ENCODE measurements around the gene SNX14.
"Not testable (repeated sequence)": the region's sequence is repeated elsewhere in the genome, so short reads cannot be mapped to it uniquely, and the experiment has no call there.

SNX14 gene

DNA sequence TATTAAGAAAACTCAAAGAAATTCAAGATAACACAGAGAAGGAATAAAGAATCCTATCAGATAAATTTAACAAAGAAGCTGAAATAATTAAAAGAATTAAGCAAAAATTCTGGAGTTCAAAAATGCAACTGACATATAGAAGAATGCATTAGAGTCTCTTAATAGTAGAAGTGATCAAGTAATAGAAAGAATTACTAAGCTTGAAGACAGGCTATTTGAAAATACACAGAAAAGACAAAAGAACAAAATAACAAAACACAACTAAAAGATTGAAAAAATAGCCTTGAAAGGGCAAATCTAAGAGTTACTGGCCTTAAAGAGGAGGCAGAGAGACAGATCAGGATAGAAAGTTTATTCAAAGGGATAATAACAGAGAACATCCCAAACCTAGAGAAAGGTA lies 12.1 kb downstream of the SNX14 start:
- no peak for DNase-seq

DNA sequence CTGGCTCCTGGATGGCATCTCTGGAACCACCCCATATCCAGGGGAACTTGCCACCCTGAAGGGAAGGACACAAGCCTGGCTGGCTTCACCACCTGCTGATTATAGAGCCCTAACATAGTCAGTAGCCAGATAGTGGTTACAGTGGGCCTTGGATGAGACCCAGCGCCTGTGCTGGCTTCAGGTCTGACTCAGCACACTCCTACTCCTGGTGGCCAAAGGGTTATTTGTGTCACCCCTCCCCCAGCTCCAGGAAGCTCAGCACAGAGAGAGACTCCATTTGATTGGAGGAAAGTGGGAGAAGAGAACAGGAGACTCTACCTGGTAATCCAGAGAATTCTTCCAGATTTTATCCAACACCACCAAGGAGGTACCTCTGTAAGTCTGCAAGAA lies 12.8 kb downstream of the SNX14 start:
- DNase-seq: no peak

DNA sequence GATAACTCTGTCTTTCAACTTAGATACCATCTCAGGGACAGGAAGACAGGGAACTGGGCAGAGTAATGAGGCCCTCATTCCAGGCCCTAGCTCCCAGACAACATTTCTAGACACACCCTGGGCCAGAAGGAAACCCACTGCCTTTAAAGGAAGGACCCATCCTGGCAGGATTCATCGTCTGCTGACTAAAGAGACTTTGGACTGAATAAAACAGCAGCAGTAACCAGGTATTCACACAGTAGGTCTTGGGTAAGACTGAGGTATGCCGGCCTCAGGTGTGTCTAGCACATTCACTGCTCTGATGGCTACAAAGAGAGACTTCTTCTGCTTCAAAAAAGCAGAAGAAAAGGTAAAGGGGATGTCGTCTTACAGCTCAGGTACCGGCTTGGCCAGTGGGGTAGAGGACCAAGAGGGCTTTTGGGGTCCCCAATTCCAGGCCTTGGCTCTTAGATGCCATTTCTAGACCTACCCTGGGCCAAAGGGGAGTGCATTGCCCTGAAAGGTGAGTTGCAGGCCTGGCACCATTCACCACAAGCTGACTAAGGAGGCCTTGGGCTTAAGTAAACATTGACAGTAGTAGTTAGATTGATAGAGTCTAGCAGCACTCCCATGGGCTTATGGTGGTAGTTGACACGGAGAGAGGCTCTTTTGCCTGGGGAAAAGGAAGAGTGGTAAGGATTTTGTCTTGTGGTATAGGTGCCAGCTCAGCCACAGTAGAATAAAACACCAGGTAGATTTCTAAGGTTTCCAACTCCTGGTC lies 13.4 kb downstream of the SNX14 start:
- DNase-seq: no peak

DNA sequence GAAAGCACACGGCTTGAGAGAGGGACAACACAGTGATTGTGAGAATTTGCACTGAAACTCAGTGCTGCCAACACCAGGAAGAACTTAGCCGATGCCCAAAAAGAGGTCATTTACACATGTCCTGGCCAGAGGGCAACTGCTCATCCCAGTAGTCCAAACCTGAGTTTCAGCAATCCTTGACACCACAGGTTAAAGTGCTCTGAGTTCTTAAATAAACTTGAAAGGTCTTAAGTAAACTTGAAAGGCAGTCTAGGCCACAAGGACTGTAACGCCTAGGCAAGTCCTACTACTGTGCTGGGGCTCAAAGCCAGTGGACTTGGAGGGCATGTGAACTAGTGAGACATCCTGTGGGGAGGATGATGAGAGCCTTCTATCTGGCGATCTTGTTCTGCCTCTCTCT lies 14.1 kb downstream of the SNX14 start:
- DNase-seq: no peak

DNA sequence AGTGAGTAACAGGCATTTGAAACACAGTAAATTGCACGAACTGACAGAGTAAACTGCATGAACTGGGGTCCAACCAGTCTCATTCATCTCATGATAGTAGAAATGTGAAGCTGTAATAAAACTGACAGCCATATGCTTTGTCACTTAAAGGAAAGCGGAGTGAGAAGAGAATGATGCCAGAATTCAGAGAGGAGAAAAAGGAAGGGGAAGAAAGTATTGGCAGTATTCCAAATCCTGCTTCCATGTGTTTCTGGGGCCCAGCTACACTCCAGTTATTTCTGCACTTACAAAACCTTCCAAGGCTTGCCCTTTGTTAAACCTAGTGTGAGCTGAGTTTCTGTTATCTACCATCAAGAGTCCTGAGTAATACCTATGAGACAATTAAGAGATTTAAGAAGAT lies 17.2 kb downstream of the SNX14 start:
- no peak for DNase-seq

DNA sequence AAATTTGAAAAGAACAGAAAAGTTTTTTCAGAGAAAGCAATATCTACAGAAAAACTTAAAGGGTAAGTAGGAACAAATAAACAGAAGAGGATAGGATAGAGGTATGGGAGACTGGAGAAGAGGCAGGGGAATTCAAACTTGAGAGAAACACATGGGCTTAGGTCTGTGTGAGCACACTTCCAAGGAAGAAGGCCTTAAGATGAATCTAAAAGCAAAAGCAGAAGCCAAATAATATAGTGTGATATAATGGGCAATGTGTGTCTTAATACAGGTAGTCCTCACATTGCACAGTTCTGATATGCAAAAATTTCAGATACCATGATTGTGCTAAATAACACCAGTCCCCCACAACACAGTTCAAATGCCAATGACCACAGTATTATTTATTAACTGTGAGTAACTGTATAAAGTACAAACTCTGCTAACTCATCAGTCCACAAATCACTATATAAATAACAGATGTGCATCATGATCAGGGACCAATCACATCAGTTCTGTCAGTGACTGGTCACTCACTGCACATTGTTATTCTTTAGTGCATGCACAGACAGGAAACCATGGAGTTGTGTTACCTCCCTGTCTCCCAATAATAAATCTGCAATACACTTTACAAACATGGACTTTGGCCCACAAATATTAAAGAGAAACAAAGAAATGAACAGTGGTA lies 18.6 kb downstream of the SNX14 start:
- DNase-seq: no peak

DNA sequence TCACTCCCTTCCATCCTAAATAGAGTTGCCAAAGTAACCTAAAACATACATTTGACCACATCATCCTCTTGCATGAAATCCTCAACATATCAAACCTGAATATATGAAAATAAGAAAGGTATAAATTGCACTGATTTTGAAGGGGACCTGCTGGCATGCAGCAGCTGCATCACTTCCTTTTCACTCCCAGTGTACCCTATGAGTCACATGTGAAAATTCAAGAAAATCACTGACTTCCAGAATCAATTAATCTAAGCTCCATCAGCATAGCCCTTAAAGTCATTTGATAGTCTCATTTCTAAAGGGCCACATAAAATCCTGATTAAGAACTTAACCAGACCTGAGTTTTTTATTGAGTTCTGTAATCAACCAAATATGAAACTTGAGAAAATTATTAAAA lies 24.3 kb downstream of the SNX14 start:
- DNase-seq: no peak

DNA sequence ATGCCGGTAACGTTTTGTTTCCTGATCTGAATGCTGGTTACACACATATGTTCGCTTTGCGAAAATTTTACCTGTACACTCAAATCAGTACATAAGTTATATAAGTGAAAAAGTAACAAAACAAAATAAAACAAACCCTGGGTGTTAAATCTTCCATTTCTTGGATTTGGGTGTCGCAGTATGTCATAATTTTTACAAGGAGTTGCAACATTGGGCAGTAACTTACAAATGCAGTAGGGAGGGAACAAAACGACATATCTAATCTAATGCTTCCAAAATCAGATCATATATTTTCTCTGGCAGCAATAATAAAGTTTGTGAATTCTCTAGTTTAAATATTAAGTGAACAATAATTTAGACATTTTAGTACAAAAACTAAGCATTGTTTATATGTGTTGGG lies 25.2 kb downstream of the SNX14 start:
- no peak for DNase-seq

DNA sequence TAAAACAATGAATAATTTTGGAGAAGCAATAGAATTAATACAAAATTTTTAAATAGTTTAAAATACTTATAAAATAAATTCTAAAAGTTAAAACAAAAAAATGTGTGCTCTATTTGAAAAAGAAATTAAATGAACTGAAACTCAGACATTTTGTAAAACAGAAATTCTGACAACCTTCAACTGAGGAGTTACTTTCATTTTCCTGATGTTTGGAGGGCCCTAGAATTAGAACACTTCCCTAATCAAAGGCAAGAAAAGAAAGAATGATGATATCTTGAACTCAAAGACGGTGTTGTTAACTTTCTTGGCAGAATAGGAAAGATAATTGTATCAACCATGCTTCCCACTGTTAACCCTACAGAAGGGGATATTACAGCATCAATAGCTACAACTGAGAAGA lies 27.9 kb downstream of the SNX14 start:
- no peak for DNase-seq

DNA sequence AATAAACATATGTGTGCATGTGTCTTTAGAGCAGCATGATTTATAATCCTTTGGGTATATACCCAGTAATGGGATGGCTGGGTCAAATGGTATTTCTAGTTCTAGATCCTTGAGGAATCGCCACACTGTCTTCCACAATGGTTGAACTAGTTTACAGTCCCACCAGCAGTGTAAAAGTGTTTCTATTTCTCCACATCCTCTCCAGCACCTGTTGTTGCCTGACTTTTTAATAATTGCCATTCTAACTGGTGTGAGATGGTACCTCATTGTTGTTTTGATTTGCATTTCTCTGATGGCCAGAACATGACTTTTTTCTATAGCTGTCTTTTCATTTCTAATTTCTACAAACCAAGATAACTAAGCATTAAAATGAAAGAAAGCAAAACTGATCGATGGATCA lies 29.4 kb downstream of the SNX14 start:
- not testable (repeated sequence) for DNase-seq

DNA sequence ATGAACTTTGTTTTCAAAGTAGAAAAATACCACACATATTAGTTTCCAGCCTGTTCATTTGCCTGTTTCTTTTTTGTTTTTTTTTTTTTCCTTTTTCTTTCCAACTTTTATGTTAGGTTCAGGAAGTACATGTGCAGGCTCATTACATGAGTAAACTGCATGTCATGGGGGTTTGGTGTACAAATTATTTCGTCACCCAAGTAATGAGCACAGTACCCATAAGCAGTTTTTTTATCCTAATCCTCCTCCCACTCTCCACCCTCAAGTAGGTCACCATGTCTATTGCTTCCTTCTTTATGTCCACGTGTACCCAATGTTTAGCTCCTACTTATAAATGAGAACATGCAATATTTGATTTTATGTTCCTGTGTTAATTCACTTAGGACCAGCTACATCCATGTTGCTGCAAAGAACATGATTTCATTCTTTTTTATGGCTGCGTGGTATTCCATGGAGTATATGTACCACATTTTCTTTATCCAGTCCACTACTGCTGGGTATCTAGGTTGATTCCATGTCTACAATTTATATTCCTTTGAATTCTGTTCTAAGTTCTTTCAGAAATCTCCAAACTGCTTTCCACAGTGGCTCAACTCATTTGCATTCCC lies 31.8 kb downstream of the SNX14 start:
- DNase-seq: no peak

DNA sequence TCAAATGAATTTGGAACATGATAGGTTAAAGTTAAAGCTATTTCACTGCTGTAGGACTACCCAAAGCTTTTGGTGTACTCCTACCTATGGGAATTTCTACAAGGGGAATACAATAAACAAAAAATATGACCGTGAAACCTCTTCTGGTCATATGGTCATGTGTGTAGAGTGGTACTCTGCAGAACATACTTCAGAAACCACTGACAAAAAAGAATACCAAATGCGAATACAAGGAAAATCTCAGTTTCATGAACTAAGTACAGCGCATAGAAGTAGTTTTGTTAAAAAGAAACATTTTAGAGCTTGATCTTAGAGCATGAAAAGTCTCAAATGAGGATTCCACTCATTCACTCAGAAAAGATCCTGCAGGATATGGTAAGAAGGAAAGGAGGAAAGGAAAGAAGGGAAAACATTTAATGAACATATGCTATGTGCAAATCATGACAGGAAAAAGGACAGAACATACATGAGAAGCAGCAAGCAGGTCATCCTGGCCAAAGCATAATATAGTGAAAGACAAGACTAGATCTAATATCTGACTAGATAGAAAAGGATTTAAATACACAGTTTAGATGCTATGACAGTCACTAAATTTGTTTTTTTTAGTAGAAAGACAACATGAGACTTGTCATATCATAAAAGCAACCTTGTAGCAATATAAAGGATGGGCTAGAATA lies 36.5 kb downstream of the SNX14 start:
- no peak for DNase-seq

DNA sequence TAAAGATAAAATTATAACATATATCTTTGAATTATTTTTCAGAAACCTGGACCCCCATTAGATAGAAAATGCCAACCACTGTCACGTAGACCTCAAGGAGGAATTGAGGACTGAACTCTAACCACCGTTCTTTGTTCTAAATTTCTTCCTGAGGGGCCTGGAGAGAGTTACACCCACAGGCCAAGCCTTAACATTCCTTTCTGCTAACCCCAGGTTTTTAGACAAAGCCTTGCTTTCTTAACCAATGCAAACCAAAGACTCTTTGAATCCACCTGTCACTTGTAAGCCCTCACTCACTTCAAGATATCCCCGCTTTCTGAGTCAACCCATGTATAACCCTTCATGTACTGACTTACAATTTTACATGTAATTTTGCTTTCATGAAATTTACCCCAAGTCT lies 41.0 kb downstream of the SNX14 start:
- DNase-seq: no peak

DNA sequence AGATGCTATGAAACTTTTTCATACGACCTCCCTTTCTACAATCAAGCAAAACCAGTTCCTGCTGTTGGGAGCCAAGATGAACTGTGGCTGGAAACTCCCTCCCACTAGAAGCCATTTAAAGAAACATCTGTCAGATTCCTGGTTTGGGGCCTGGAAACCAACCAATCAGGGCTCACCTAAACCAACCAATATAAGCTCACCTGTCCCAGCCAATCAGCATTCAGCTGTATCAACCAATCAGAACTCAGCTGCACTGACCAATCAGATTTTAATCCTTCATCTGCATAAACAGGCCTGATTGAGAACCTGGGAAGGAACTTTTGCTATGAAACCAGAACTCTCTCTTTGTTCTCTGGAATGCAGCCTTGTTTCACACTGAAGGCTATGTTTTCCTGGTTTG lies 42.4 kb downstream of the SNX14 start:
- DNase-seq: no peak

DNA sequence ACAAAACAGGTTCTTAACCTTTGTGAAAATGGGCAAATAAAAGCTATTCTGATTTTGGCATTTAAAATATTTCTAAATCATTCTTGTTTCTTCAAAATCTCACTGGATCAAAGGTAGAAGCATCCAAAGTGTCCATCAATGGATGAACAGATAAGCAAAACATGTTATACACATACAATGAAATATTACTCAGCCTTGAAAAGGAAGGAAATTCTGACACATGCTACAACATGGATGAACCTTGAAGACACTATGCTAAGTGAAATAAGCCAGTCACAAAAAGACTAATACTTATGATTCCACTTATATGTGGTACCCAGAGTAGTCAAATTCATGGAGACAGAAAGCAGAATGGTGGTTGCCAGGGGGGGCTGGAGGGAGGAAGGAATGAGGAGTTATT lies 45.9 kb downstream of the SNX14 start:
- no peak for DNase-seq

DNA sequence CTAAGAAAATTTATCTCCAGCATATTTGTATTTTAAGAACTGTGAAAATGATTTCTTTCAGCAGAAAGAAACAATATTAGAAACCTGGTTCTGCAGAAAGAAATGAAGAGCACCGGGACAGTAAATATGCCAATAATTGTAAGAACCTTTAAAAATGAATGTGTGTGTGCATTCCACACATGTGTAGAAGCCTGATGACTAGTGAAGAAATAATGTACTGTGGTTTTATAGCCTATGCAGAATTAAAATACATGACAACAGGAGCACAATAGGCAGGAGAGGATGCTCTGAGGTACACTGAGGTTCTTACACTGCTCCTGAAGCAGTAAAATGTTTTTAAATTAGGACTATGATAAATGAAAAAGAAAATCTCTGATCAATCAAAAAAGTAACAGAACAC lies 48.9 kb downstream of the SNX14 start:
- DNase-seq: no peak

DNA sequence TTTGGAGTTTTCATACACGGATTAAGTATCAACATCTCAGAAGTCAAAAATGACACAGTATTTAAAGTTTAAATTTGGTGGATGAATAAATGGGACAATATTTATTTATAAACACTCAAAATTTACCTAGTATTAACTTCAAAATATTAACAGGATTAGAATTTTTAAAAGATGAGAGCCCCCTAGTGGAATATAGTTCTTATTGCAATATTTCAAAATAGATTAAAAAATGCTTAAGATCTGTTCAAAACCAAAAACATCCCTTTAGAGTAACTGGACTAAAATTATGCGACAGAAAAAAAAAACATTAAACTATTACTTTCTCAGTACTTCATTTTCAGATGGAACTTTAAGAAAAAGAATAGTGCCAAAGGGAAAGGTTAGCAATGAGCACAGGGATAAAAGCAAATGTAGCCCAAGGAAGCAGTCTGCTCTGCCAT lies 56.6 kb downstream of the SNX14 start:
- no peak for DNase-seq

DNA sequence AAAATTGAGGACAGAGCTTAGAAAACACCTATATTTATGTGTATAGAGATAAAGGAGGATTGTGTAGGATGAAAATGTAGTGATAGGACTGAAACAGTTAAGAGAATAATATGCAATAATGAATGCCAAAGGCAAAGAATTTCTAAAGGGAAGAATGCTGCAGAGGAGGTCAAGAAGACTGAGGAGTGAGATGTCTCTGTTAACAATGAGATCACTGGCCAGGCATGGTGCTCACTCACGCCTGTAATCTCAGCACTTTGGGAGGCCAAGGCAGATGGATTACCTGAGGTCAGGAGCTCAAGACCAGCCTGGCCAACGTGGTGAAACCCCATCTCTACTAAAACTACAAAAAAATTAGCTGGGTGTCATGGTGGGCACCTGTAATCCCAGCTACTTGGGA lies 69.4 kb downstream of the SNX14 start:
- not testable (repeated sequence) for DNase-seq

DNA sequence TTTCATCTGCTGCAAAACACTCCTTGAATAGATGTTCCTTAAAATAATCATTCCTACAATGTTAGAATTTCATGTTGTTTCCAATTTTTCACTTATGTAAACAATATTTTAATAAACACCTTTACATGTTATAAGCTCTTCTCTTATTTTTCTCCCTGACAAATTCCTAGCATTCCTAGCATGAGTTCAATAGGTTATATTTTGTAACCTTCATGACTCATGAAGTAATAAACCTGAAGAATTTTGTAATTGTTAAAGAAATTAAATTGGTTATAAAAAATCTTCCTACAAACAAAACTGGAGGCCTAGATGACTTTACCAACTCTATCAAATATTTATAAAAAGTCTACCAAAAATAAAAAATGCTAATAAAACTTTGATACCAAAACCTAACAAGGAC lies 77.5 kb downstream of the SNX14 start:
- no peak for DNase-seq

DNA sequence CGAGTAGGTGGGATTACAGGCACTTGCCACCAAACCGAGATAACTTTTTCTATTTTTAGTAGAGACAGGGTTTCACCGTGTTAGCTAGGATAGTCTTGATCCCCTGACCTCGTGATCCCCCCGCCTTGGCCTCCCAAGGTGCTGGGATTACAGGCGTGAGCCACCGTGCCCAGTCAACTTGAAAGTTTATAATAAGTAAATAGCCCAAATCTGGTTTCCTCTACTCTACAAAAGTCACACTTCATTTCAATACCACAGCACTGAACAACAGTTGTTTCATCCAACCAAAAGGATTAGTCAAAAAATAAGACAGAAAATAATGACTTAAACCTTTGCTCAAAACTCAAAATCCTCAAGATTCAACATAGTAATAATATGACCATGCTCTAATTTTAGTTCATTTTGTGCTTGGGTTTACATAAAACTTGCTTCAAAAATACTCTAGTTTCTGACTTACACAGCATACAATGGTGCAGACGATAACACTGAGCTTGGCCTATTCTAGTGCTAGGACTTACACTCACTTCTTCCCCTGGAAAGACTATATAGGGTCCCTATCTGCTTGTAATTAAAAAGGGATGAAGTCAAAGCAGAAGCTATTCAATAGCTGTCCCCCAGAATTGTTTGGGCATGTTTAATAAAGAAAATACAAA lies 87.1 kb downstream of the SNX14 start:
- DNase-seq: no peak

DNA sequence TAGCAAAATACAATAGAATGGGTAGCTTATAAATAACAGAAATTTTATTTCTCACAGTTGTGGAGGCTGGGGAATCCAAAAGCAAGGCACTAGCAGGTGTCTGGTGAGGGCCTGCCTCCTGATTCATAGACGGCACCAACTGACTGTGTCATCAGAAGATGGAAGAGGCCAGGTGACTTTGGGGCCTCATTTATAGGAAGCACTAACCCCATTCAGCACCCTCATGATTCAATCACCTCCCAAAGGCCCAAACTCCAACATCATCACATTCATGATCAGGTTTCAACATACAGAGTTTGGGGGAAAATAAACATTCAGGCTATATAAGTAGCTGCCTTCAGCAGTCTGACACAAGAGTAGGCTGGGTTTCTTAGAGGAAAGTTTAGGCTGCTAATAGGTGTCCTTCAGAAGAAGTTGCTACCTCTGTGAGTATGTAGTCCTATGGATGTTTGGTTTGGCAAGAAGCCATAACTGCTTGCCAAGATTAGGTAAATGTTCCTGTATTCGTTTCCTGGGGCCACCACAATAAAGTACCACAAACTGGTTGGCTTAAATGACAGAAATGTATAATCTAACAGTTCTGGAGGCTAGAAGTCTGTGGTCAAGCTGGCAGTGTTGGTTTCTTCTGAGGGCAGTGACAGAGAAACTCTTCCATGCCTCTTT lies 94.9 kb downstream of the SNX14 start:
- DNase-seq: no peak

DNA sequence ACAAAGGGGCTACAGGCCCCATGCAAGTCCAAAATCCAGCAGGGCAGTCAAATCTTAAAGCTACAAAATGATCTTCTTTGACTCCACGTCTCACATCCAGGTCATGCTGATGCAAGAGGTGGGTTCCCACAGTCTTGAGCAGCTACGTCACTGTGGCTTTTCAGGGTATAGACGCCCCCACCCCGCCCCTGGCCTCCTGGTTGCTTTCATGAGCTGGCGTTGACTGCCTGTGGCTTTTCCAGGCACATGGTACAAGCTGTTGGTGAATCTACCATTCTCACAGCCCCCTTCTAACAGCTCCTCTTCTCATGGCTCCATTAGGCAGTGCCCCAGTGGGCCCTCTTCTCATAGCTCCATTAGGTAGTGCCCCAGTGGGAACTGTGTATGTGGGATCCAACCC lies 96.8 kb downstream of the SNX14 start:
- no peak for DNase-seq
